ENCODE results near the gene LAMTOR2. TPM values are rescaled to one million over a fixed set of nuclear protein-coding genes. Genes with fewer than 3 reads are reported as not detected.

LAMTOR2 gene
- total RNA-seq (75.5 and 116 TPM in 2 replicates), polyA plus RNA-seq (199 and 208 TPM in 2 replicates)

- TF ChIP-seq CTCF (IDR thresholded peaks at IDR 0.05; ENCODE audit: low read depth, low read length) = no peak
- Histone ChIP-seq H3K27ac (peak within 1 kb of the TSS; percentile 95), H3K36me3 (peaks cover 6% of the 10 kb centered on the region), H3K9me3 (ENCODE audit: low read depth) (no peaks in the 10 kb centered on the region), H3K27me3 (no peaks in the 10 kb centered on the region), H3K4me3 (peak within 1 kb of the TSS; percentile 84), H3K4me1 (ENCODE audit: low read depth) (peaks cover 6% of the 10 kb centered on the region)
- peak; percentile 97 to 98 for DNase-seq (ENCODE audit: low read depth in 1 of 2, low spot score in 1 of 2)
Measured at GRCh38 chr1:156054500-156055280, at the start of gene LAMTOR2. Gene LAMTOR2, plus strand, starts transcription at chr1:156054782. Its CDS starts 108 bp downstream, at chr1:156054890.

GRCh38 chr1:156004843-156005584, 49.6 kb upstream of the LAMTOR2 start:
- peak in 1 of 2 donors; percentile 21 for DNase-seq (ENCODE audit: low read depth in 1 of 2, low spot score in 1 of 2)
- no peaks in the 10 kb centered on the region for H3K27me3 ChIP-seq
- no peaks in the 10 kb centered on the region for H3K9me3 ChIP-seq (ENCODE audit: low read depth)
- H3K4me1 ChIP-seq (ENCODE audit: low read depth) = peaks cover 18% of the 10 kb centered on the region
- peak overlapping the region; percentile 75 for H3K27ac ChIP-seq
- H3K36me3 ChIP-seq = peaks cover 8% of the 10 kb centered on the region
- TF ChIP-seq CTCF (IDR thresholded peaks at IDR 0.05; ENCODE audit: low read depth, low read length) = no peak
- H3K4me3 ChIP-seq = no peak overlapping the region

- peak in 1 of 2 donors; percentile 55 for DNase-seq (ENCODE audit: low read depth in 1 of 2, low spot score in 1 of 2)
- Histone ChIP-seq H3K27ac (peak overlapping the region; percentile 76), H3K4me1 (ENCODE audit: low read depth) (peaks cover 12% of the 10 kb centered on the region), H3K9me3 (ENCODE audit: low read depth) (no peaks in the 10 kb centered on the region), H3K36me3 (peaks cover 18% of the 10 kb centered on the region), H3K4me3 (no peak overlapping the region), H3K27me3 (no peaks in the 10 kb centered on the region)
- TF ChIP-seq CTCF (IDR thresholded peaks at IDR 0.05; ENCODE audit: low read depth, low read length) = no peak
Measured at GRCh38 chr1:156006666-156007376, 47.8 kb upstream of the LAMTOR2 start.

- Histone ChIP-seq H3K36me3 (peaks cover 30% of the 10 kb centered on the region), H3K4me1 (ENCODE audit: low read depth) (peaks cover 12% of the 10 kb centered on the region), H3K27me3 (no peaks in the 10 kb centered on the region), H3K27ac (peak overlapping the region; percentile 40), H3K9me3 (ENCODE audit: low read depth) (no peaks in the 10 kb centered on the region), H3K4me3 (no peak overlapping the region)
- DNase-seq (ENCODE audit: low read depth in 1 of 2, low spot score in 1 of 2) = no peak
- TF ChIP-seq CTCF (IDR thresholded peaks at IDR 0.05; ENCODE audit: low read depth, low read length) = no peak
Measured at GRCh38 chr1:156009404-156009803, 45.2 kb upstream of the LAMTOR2 start.

GRCh38 chr1:156012051-156012817, 42.3 kb upstream of the LAMTOR2 start:
- Histone ChIP-seq H3K9me3 (ENCODE audit: low read depth) (no peaks in the 10 kb centered on the region), H3K4me3 (no peak overlapping the region), H3K4me1 (ENCODE audit: low read depth) (no peaks in the 10 kb centered on the region), H3K27me3 (no peaks in the 10 kb centered on the region), H3K36me3 (peaks cover 37% of the 10 kb centered on the region), H3K27ac (no peak overlapping the region)
- no peak for TF ChIP-seq CTCF (IDR thresholded peaks at IDR 0.05; ENCODE audit: low read depth, low read length)
- no peak for DNase-seq (ENCODE audit: low read depth in 1 of 2, low spot score in 1 of 2)
